Fibroblast of pulmonary artery (primary cell): ENCODE results near the gene PBX3.
A peak's percentile ranks its signal among the peaks of the same experiment; 100 is the strongest.

ENCODE experiments used
- DNase-seq: peaks from one replicate; pipeline ENCODE4 v3.0.0-alpha.2; 2010; ENCODE audit warnings: low read depth
- H3K4me3 ChIP-seq: replicated peaks from 2 replicates; pipeline ENCODE4 v1.5.1; 2011; ENCODE audit warnings: low read depth, mild to moderate bottlenecking, control low read depth, low read length, moderate library complexity
- CTCF ChIP-seq: IDR thresholded peaks from 2 replicates; pipeline ENCODE4 v1.5.1; 2011; ENCODE audit warnings: mild to moderate bottlenecking, control low read depth, low read length, inconsistent platforms; ENCODE audit errors: missing control alignments

The PBX3 gene

GRCh38 chr9:125706651-125707471 lies 40.3 kb upstream of the PBX3 start, which contains the start of gene MAPKAP1:
Gene MAPKAP1, minus strand, starts transcription at chr9:125707208. Its CDS starts 34,634 bp downstream, at chr9:125672574.
- no peak for TF ChIP-seq CTCF
- peak; percentile 96 for DNase-seq
- peak within 1 kb of the TSS; percentile 76 for H3K4me3 ChIP-seq

- no peak for TF ChIP-seq CTCF
- no peak for DNase-seq
- peak overlapping the region; percentile 76 for H3K4me3 ChIP-seq
Measured at GRCh38 chr9:125707472-125707804, 39.7 kb upstream of the PBX3 start.

- H3K4me3 ChIP-seq, result no peak overlapping the region
- no peak for TF ChIP-seq CTCF
- no peak for DNase-seq
Measured at GRCh38 chr9:125726456-125727132, 20.6 kb upstream of the PBX3 start.

- no peak for DNase-seq
- no peak overlapping the region for H3K4me3 ChIP-seq
- no peak for TF ChIP-seq CTCF
Measured at GRCh38 chr9:125730168-125730567, 17.0 kb upstream of the PBX3 start.

GRCh38 chr9:125732562-125732961 lies 14.6 kb upstream of the PBX3 start:
- TF ChIP-seq CTCF, result no peak
- H3K4me3 ChIP-seq, result no peak overlapping the region
- peak; percentile 18 for DNase-seq

- no peak for DNase-seq
- no peak for TF ChIP-seq CTCF
Measured at GRCh38 chr9:125739436-125739835, 7.7 kb upstream of the PBX3 start.

More at GRCh38 chr9:125739436-125739835, 7.7 kb upstream of the PBX3 start:
- H3K4me3 ChIP-seq, result no peak overlapping the region
